Endothelial cell of umbilical vein (primary cell): Measurements from ENCODE around the gene MYO9A. TPM values are rescaled to one million over a fixed set of nuclear protein-coding genes. Genes with fewer than 3 reads are reported as not detected.

Source experiments
- BruUV-seq: library from RNA; stranded (reverse); fragments of 400-500 nt; replicated peaks from 2 replicates; lab custom pipeline; 2021; lab: Mats Ljungman, UMichigan
- CTCF ChIA-PET: fragments of 300-600, 350-600 bp; sonication (Branson Sonifier 250); formaldehyde crosslinking; loops from one replicate; lab custom pipeline; 2021; ENCODE audit warnings: antibody characterized with exemption, inconsistent platforms; lab: Charles Lee
- POLR2A ChIA-PET: fragments of 300-600, 350-600 bp; sonication (Branson Sonifier 250); formaldehyde crosslinking; loops from one replicate; lab custom pipeline; 2021; ENCODE audit warnings: antibody characterized with exemption, inconsistent platforms; lab: Charles Lee
- DNase-seq: peaks from one replicate; pipeline ENCODE4 v3.0.0-alpha.2; 2011; ENCODE audit warnings: low read depth, low spot score
- FAIRE-seq: peaks from 2 replicates; lab custom pipeline; 2011; peaks lifted over from hg19 to GRCh38; lab: Jason Lieb, UNC
- H2AFZ ChIP-seq: 2 replicates; pipeline ENCODE4 v1.6.0; 2012; ENCODE audit warnings: low read depth, low read length, control low read depth, inconsistent platforms
- H3K27ac ChIP-seq: 2 replicates; pipeline ENCODE4 v1.5.1; 2011; ENCODE audit warnings: low read depth, mild to moderate bottlenecking, control low read depth, low read length, moderate library complexity; ENCODE audit not compliant: insufficient read depth
- H3K27me3 ChIP-seq, 2 experiments: 2 replicates each; pipeline versions ENCODE4 v1.6.0 to v1.6.1; 2011; ENCODE audit warnings: low read length in 2 of 2, mixed read lengths in 1 of 2; ENCODE audit not compliant: control insufficient read depth in 2 of 2, insufficient read depth in 2 of 2
- H3K36me3 ChIP-seq, 2 experiments: 2 replicates in 1 of 2; 3 replicates in 1 of 2; pipeline ENCODE4 v1.5.1; 2011; ENCODE audit warnings: low read length in 2 of 2, mild to moderate bottlenecking in 1 of 2, moderate library complexity in 1 of 2; ENCODE audit not compliant: control insufficient read depth in 2 of 2, insufficient read depth in 2 of 2; ENCODE audit errors: extremely low read depth in 1 of 2
- H3K4me1 ChIP-seq: 3 replicates; pipeline ENCODE4 v1.5.1; 2011; ENCODE audit warnings: mild to moderate bottlenecking, low read length; ENCODE audit not compliant: control insufficient read depth, insufficient read depth; ENCODE audit errors: extremely low read depth
- H3K4me2 ChIP-seq: 2 replicates; pipeline ENCODE4 v1.6.1; 2011; ENCODE audit warnings: low read length, control low read depth, mixed read lengths; ENCODE audit not compliant: insufficient read depth
- H3K4me3 ChIP-seq, 3 experiments: fragments of 200-600 bp in 1 of 3; sonication (generic), shearing (Covaris generic) in 1 of 3; replicated peaks in 1 of 3; 2 replicates each; pipeline ENCODE4 v1.5.1; 2011 to 2016; ENCODE audit warnings: control low read depth in 3 of 3, low read length in 3 of 3, mild to moderate bottlenecking in 2 of 3, inconsistent platforms in 1 of 3, low read depth in 1 of 3, moderate library complexity in 1 of 3; ENCODE audit not compliant: insufficient read depth in 1 of 3
- H3K79me2 ChIP-seq: 2 replicates; pipeline ENCODE4 v1.6.0; 2012; ENCODE audit warnings: low read length, inconsistent platforms; ENCODE audit not compliant: control insufficient read depth, insufficient read depth
- H3K9ac ChIP-seq: replicated peaks from 2 replicates; pipeline ENCODE3; 2011; ENCODE audit warnings: low read length, control low read depth; ENCODE audit not compliant: insufficient read depth; ENCODE audit errors: extremely low read depth
- H3K9me1 ChIP-seq: replicated peaks from 3 replicates; pipeline ENCODE4 v1.6.0; 2011; ENCODE audit warnings: mild to moderate bottlenecking, low read length; ENCODE audit not compliant: control insufficient read depth, insufficient read depth; ENCODE audit errors: extremely low read depth
- H3K9me3 ChIP-seq: replicated peaks from 2 replicates; pipeline ENCODE4 v1.5.1; 2012; ENCODE audit warnings: low read length, inconsistent platforms; ENCODE audit not compliant: control insufficient read depth, insufficient read depth
- H4K20me1 ChIP-seq: replicated peaks from 2 replicates; pipeline ENCODE3; 2011; ENCODE audit warnings: mild to moderate bottlenecking, low read length; ENCODE audit not compliant: control insufficient read depth, insufficient read depth; ENCODE audit errors: extremely low read depth
- EZH2 ChIP-seq: IDR thresholded peaks from 2 replicates; pipeline ENCODE4 v1.6.1; 2012; ENCODE audit warnings: borderline replicate concordance, low read depth, mild to moderate bottlenecking, moderate library complexity, low read length, inconsistent platforms; ENCODE audit not compliant: severe bottlenecking
- FOS ChIP-seq: IDR thresholded peaks from 2 replicates; pipeline ENCODE4 v1.6.1; 2011; ENCODE audit warnings: mild to moderate bottlenecking, low read length, moderate library complexity, borderline replicate concordance; ENCODE audit not compliant: insufficient read depth
- GATA2 ChIP-seq: IDR thresholded peaks from 2 replicates; pipeline ENCODE4 v1.7.0; 2011; ENCODE audit warnings: low read depth, mild to moderate bottlenecking, moderate library complexity, mixed read lengths, low read length; ENCODE audit not compliant: insufficient read length, insufficient read depth
- JUN ChIP-seq: IDR thresholded peaks from 2 replicates; pipeline ENCODE4 v1.6.1; 2011; ENCODE audit warnings: borderline replicate concordance, low read depth; ENCODE audit not compliant: insufficient read length, insufficient read depth
- MYC ChIP-seq: IDR thresholded peaks from one replicate; pipeline ENCODE4 v1.6.1; 2011; ENCODE audit warnings: mild to moderate bottlenecking, low read depth, low read length
- POLR2A ChIP-seq: IDR thresholded peaks from 2 replicates; pipeline ENCODE4 v1.6.1; 2012; ENCODE audit warnings: low read depth, mild to moderate bottlenecking, control low read depth, low read length
- POLR2AphosphoS5 ChIP-seq: IDR thresholded peaks from 2 replicates; pipeline ENCODE4 v1.6.1; 2012; ENCODE audit warnings: low read depth, mild to moderate bottlenecking, control low read depth, low read length, moderate library complexity; ENCODE audit not compliant: insufficient read depth
- dilution Hi-C: fragments of 300-500 bp; cut with MboI; formaldehyde crosslinking; loops from one replicate; pipeline ENCODE4 v1.15.0; 2019; ENCODE audit warnings: low sequenced_read_pairs; ENCODE audit not compliant: extremely low pct_ligation_motif_present
- intact Hi-C: fragments of 100-400 bp; cut with micrococcal nuclease; formaldehyde crosslinking; loops from one replicate; pipeline ENCODE4 v1.10.0; 2022
- polyA plus RNA-seq, 4 experiments: library from polyadenylated mRNA; depleted of rRNA in 3 of 4; stranded (reverse) in 3 of 4; unstranded in 1 of 4; fragments of >200 nt; gene quantifications; 2 replicates each; pipeline versions ENCODE4 v1.2.1 to v1.2.3, GENCODE V29; 2011 to 2012; ENCODE audit warnings: missing spikeins in 1 of 4
- total RNA-seq: library from RNA; stranded (reverse); gene quantifications from 2 replicates; pipeline ENCODE4 v1.2.3, GENCODE V29; 2021
- TF ChIP-seq, protein P1 (sequence below), 2 donors: IDR thresholded peaks; 1 replicate in 1 of 2; 2 replicates in 1 of 2; pipeline ENCODE4 v1.5.1; 2011; ENCODE audit warnings: low read length in 2 of 2, mild to moderate bottlenecking in 2 of 2, moderate library complexity in 2 of 2, control low read depth in 1 of 2, inconsistent platforms in 1 of 2, low read depth in 1 of 2; ENCODE audit not compliant: insufficient read depth in 1 of 2; ENCODE audit errors: extremely low read depth in 1 of 2

MYO9A gene
- total and polyA plus RNA-seq, 2 donors (not counting 3 experiments of a cell fraction or from before 2014, with no cell fraction given), result 6.4 to 30.3 TPM

GRCh38 chr15:72167445-72167844 is 49.5 kb upstream of the MYO9A start:
- no peak overlapping the region for H3K4me2 ChIP-seq
- no TSS peak for BruUV-seq
- DNase-seq, result no peak
- no peak overlapping the region for H3K4me3 ChIP-seq
- no peaks in the 10 kb centered on the region for H3K9me1 ChIP-seq
- TF ChIP-seq JUN, result no peak
- TF ChIP-seq GATA2, result no peak
- no peak for TF ChIP-seq POLR2AphosphoS5
- TF ChIP-seq POLR2A, result no peak
- TF ChIP-seq EZH2, result no peak
- TF ChIP-seq, protein P1, sequence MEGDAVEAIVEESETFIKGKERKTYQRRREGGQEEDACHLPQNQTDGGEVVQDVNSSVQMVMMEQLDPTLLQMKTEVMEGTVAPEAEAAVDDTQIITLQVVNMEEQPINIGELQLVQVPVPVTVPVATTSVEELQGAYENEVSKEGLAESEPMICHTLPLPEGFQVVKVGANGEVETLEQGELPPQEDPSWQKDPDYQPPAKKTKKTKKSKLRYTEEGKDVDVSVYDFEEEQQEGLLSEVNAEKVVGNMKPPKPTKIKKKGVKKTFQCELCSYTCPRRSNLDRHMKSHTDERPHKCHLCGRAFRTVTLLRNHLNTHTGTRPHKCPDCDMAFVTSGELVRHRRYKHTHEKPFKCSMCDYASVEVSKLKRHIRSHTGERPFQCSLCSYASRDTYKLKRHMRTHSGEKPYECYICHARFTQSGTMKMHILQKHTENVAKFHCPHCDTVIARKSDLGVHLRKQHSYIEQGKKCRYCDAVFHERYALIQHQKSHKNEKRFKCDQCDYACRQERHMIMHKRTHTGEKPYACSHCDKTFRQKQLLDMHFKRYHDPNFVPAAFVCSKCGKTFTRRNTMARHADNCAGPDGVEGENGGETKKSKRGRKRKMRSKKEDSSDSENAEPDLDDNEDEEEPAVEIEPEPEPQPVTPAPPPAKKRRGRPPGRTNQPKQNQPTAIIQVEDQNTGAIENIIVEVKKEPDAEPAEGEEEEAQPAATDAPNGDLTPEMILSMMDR (IDR thresholded peaks at IDR 0.05; ENCODE audit: extremely low read depth in 1 of 2, insufficient read depth in 1 of 2, low read depth in 1 of 2, low read length in 2 of 2), result no peak
- no peak for TF ChIP-seq FOS
- no peak for TF ChIP-seq MYC
- H3K9me3 ChIP-seq, result no peaks in the 10 kb centered on the region
- ChIA-PET CTCF (interaction anchor here (1.1 to 2.0 kb wide), 2 partner anchors 11 to 423 kb away, joined by 5 read pairs; no protein-coding TSS in a partner anchor), POLR2A (no interaction called here)
- intact Hi-C loops, result no loop called here
- H3K79me2 ChIP-seq, result no peaks in the 10 kb centered on the region
- no peak overlapping the region for H2AFZ ChIP-seq
- H3K4me1 ChIP-seq, result no peaks in the 10 kb centered on the region
- H3K9ac ChIP-seq, result no peak overlapping the region
- peaks cover 0 to 7% of the 10 kb centered on the region in 2 experiments for H3K27me3 ChIP-seq
- no peak overlapping the region for H3K27ac ChIP-seq
- H4K20me1 ChIP-seq, result no peaks in the 10 kb centered on the region
- no peaks in the 10 kb centered on the region for H3K36me3 ChIP-seq
- FAIRE-seq, result no peak
- dilution Hi-C loops, result no loop called here
